GM12874 (cell line): ENCODE data around the gene HOXC6.
A peak's percentile ranks its signal among the peaks of the same experiment; 100 is the strongest.

ENCODE experiments used
- CTCF ChIP-seq: IDR thresholded peaks from 2 replicates; pipeline ENCODE4 v1.5.1; 2011; ENCODE audit warnings: low read depth, mild to moderate bottlenecking, control low read depth, low read length, moderate library complexity; ENCODE audit not compliant: insufficient read depth

Gene HOXC6

GRCh38 chr12:53986686-53987483 is 41.4 kb upstream of the HOXC6 start:
- TF ChIP-seq CTCF = no peak

- no peak for TF ChIP-seq CTCF
Observed at GRCh38 chr12:53987787-53988230, 40.4 kb upstream of the HOXC6 start.

- TF ChIP-seq CTCF = no peak
Observed at GRCh38 chr12:53988541-53989226, 39.6 kb upstream of the HOXC6 start.

GRCh38 chr12:53989227-53990113 is 38.8 kb upstream of the HOXC6 start:
- peak; percentile 49 for TF ChIP-seq CTCF

- TF ChIP-seq CTCF = no peak
Observed at GRCh38 chr12:53990311-53991076, 37.7 kb upstream of the HOXC6 start.

GRCh38 chr12:53991077-53991460 is 37.2 kb upstream of the HOXC6 start:
- TF ChIP-seq CTCF = no peak
